HepG2 (cell line): ENCODE data around the gene NAV3.

ENCODE experiments used
- BHLHE40 ChIP-seq: IDR thresholded peaks from 2 replicates; pipeline ENCODE4 v1.6.1; 2011; ENCODE audit warnings: low read length, improper control_type of control experiment
- ELF4 ChIP-seq: sonication (generic); formaldehyde crosslinking; IDR thresholded peaks from 2 replicates; pipeline ENCODE4 v1.5.0; 2020; ENCODE audit warnings: missing genetic modification reagents, mild to moderate bottlenecking, moderate library complexity, borderline replicate concordance
- KDM5A ChIP-seq: fragments of 200-600 bp; sonication (generic); IDR thresholded peaks from 2 replicates; pipeline ENCODE4 v1.7.0; 2018; ENCODE audit warnings: antibody characterized with exemption, mild to moderate bottlenecking, low read length, borderline replicate concordance
- KLF13 ChIP-seq: sonication (generic); formaldehyde crosslinking; IDR thresholded peaks from 2 replicates; pipeline ENCODE4 v1.4.0; 2020; ENCODE audit warnings: mild to moderate bottlenecking, missing genetic modification reagents
- KMT2B ChIP-seq: IDR thresholded peaks from 2 replicates; pipeline ENCODE4 v1.6.1; 2016; ENCODE audit warnings: missing genetic modification reagents, missing compliant biosample characterization
- MYNN ChIP-seq: sonication (generic); formaldehyde crosslinking; IDR thresholded peaks from 2 replicates; pipeline ENCODE4 v1.4.0; 2020; ENCODE audit warnings: mild to moderate bottlenecking, low read depth, missing genetic modification reagents
- NFIC ChIP-seq: IDR thresholded peaks from 2 replicates; pipeline ENCODE4 v1.6.1; 2012; ENCODE audit warnings: mild to moderate bottlenecking, low read length, inconsistent platforms
- SRSF9 ChIP-seq: fragments of 200-400 bp; formaldehyde crosslinking; IDR thresholded peaks from 2 replicates; pipeline ENCODE4 v1.6.1; 2018; ENCODE audit warnings: borderline replicate concordance, mild to moderate bottlenecking, low read depth, low read length; ENCODE audit not compliant: insufficient read depth, poor library complexity, severe bottlenecking
- ZNF138 ChIP-seq: sonication (generic); formaldehyde crosslinking; IDR thresholded peaks from 2 replicates; pipeline ENCODE4 v1.5.0; 2020; ENCODE audit warnings: mild to moderate bottlenecking, low read depth, missing genetic modification reagents
- ZNF766 ChIP-seq: sonication (generic); formaldehyde crosslinking; IDR thresholded peaks from 2 replicates; pipeline ENCODE4 v1.5.0; 2020; ENCODE audit warnings: missing genetic modification reagents, borderline replicate concordance
- ZNF780A ChIP-seq: sonication (generic); formaldehyde crosslinking; IDR thresholded peaks from 2 replicates; pipeline ENCODE4 v1.8.0; 2022; ENCODE audit warnings: mild to moderate bottlenecking, missing genetic modification reagents, moderate library complexity
- TF ChIP-seq, protein P1 (sequence below): sonication (generic); formaldehyde crosslinking; IDR thresholded peaks from 2 replicates; pipeline ENCODE4 v1.8.1; 2023; ENCODE audit warnings: mild to moderate bottlenecking, missing genetic modification reagents
- TF ChIP-seq, protein P2 (sequence below): sonication (generic); formaldehyde crosslinking; IDR thresholded peaks from 2 replicates; pipeline ENCODE4 v1.5.0; 2020; ENCODE audit warnings: mild to moderate bottlenecking, missing genetic modification reagents, moderate library complexity
- TF ChIP-seq, protein P3 (sequence below): sonication (generic); formaldehyde crosslinking; IDR thresholded peaks from 2 replicates; pipeline ENCODE4 v1.4.0; 2020; ENCODE audit warnings: missing genetic modification reagents

DNA sequence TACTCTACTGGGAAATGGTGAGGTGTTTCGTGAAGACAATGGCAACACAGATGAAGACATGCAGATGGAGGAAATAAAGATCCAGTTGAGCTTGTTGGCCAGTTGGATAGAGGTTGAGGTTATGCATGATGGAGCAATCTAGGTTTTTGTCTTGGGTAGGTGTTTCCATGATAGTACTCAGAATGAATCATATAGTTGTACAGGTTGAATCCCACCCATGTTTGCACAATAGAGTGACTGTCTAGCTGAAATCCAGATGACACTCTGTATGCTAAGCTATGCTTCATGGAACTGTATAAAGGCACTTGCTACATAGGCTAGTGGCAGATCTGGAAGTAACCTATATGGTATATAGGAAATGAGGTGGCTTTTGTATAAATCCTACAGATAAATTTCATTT, 264.9 kb downstream of the NAV3 start:
- TF ChIP-seq KMT2B (CRISPR knock-in tag) (no peak), ZNF780A (CRISPR knock-in tag) (no peak), ELF4 (CRISPR knock-in tag) (no peak), SRSF9 (no peak), KDM5A (no peak), NFIC (no peak), MYNN (CRISPR knock-in tag) (no peak), ZNF766 (CRISPR knock-in tag) (no peak), KLF13 (no peak), BHLHE40 (no peak), ZNF138 (CRISPR knock-in tag) (no peak)
- TF ChIP-seq, protein P1, sequence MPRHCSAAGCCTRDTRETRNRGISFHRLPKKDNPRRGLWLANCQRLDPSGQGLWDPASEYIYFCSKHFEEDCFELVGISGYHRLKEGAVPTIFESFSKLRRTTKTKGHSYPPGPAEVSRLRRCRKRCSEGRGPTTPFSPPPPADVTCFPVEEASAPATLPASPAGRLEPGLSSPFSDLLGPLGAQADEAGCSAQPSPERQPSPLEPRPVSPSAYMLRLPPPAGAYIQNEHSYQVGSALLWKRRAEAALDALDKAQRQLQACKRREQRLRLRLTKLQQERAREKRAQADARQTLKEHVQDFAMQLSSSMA (CRISPR knock-in tag), result no peak
- TF ChIP-seq, protein P2, sequence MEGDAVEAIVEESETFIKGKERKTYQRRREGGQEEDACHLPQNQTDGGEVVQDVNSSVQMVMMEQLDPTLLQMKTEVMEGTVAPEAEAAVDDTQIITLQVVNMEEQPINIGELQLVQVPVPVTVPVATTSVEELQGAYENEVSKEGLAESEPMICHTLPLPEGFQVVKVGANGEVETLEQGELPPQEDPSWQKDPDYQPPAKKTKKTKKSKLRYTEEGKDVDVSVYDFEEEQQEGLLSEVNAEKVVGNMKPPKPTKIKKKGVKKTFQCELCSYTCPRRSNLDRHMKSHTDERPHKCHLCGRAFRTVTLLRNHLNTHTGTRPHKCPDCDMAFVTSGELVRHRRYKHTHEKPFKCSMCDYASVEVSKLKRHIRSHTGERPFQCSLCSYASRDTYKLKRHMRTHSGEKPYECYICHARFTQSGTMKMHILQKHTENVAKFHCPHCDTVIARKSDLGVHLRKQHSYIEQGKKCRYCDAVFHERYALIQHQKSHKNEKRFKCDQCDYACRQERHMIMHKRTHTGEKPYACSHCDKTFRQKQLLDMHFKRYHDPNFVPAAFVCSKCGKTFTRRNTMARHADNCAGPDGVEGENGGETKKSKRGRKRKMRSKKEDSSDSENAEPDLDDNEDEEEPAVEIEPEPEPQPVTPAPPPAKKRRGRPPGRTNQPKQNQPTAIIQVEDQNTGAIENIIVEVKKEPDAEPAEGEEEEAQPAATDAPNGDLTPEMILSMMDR, result no peak
- TF ChIP-seq, protein P3, sequence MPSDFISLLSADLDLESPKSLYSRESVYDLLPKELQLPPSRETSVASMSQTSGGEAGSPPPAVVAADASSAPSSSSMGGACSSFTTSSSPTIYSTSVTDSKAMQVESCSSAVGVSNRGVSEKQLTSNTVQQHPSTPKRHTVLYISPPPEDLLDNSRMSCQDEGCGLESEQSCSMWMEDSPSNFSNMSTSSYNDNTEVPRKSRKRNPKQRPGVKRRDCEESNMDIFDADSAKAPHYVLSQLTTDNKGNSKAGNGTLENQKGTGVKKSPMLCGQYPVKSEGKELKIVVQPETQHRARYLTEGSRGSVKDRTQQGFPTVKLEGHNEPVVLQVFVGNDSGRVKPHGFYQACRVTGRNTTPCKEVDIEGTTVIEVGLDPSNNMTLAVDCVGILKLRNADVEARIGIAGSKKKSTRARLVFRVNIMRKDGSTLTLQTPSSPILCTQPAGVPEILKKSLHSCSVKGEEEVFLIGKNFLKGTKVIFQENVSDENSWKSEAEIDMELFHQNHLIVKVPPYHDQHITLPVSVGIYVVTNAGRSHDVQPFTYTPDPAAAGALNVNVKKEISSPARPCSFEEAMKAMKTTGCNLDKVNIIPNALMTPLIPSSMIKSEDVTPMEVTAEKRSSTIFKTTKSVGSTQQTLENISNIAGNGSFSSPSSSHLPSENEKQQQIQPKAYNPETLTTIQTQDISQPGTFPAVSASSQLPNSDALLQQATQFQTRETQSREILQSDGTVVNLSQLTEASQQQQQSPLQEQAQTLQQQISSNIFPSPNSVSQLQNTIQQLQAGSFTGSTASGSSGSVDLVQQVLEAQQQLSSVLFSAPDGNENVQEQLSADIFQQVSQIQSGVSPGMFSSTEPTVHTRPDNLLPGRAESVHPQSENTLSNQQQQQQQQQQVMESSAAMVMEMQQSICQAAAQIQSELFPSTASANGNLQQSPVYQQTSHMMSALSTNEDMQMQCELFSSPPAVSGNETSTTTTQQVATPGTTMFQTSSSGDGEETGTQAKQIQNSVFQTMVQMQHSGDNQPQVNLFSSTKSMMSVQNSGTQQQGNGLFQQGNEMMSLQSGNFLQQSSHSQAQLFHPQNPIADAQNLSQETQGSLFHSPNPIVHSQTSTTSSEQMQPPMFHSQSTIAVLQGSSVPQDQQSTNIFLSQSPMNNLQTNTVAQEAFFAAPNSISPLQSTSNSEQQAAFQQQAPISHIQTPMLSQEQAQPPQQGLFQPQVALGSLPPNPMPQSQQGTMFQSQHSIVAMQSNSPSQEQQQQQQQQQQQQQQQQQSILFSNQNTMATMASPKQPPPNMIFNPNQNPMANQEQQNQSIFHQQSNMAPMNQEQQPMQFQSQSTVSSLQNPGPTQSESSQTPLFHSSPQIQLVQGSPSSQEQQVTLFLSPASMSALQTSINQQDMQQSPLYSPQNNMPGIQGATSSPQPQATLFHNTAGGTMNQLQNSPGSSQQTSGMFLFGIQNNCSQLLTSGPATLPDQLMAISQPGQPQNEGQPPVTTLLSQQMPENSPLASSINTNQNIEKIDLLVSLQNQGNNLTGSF (CRISPR knock-in tag), result no peak
